ENCODE data around the gene PDYN. TPM values are rescaled to one million over a fixed set of nuclear protein-coding genes. Genes with fewer than 3 reads are reported as not detected.

Gene PDYN
- total RNA-seq, 4 donors from 2014 or later = not detected

DNA sequence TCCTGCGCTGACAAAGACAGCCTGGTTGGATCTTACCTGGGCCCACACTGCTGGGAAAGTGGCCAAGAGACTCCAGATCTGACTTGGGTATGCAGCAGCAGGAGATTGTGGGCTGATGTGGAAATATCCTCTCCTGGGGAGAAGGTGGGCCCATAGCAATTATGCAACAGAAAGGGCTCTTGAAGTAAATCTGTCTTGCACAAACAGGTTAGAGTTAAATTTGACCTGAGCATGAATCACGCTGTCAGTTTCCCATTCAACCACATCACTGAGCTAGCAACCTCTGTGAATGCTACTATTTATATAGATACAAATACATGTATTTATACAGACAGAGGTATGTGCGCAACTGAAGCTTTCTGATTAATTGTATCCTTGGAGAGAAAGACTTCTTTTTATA, 28.3 kb upstream of the PDYN start:
- Histone ChIP-seq H3K9me3 (no peaks in the 10 kb centered on the region), H3K4me3 (no peak overlapping the region), H3K27ac (no peak overlapping the region), H3K27me3 (peaks cover 21% of the 10 kb centered on the region), H3K4me1 (no peaks in the 10 kb centered on the region), H3K36me3 (no peaks in the 10 kb centered on the region)
- WGBS, 2 donors (ENCODE audit: low coverage in 1 of 2) = 65 to 71% methylated on average over 2 to 3 of the region's 3 CpGs
- no peak for DNase-seq
- TF ChIP-seq, protein P1, sequence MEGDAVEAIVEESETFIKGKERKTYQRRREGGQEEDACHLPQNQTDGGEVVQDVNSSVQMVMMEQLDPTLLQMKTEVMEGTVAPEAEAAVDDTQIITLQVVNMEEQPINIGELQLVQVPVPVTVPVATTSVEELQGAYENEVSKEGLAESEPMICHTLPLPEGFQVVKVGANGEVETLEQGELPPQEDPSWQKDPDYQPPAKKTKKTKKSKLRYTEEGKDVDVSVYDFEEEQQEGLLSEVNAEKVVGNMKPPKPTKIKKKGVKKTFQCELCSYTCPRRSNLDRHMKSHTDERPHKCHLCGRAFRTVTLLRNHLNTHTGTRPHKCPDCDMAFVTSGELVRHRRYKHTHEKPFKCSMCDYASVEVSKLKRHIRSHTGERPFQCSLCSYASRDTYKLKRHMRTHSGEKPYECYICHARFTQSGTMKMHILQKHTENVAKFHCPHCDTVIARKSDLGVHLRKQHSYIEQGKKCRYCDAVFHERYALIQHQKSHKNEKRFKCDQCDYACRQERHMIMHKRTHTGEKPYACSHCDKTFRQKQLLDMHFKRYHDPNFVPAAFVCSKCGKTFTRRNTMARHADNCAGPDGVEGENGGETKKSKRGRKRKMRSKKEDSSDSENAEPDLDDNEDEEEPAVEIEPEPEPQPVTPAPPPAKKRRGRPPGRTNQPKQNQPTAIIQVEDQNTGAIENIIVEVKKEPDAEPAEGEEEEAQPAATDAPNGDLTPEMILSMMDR (IDR thresholded peaks at IDR 0.05) = no peak
- TF ChIP-seq POLR2AphosphoS5 (IDR thresholded peaks at IDR 0.05) (no peak), POLR2A (IDR thresholded peaks at IDR 0.05) (no peak), EP300 (IDR thresholded peaks at IDR 0.05; ENCODE audit: low read depth) (no peak)
- intact Hi-C loops (cut with DNase I; ENCODE audit: low total_unique reads) = no loop called here
- in situ Hi-C loops (cut with MboI; ENCODE audit: low pct_ligation_motif_present in 1 of 4, low pct_unique_long_range_greater_than_20kb in 1 of 4, low sequenced_read_pairs in 3 of 4) = no loop called here

DNA sequence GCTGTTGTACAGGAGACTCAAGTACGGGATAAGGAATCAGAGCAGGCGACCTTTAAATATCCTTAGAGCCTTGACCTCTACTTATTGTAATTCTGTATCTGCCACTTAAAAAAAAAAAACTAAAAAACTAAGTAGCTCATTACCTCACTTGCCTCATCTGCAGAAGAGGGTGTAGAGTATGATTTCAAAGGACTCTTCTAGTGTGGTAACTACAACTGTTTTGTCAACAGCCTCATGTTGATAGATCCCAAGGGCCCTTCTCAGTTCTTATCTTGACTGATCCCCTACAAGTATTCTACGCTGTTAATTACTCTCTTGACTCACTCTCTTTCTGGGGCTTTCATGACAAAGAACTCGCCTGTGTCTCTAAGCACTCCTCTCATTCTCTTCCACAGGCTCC, 16.7 kb upstream of the PDYN start:
- WGBS, 2 donors (ENCODE audit: low coverage in 1 of 2) = 51 to 61% methylated on average over 2 to 4 of the region's 4 CpGs
- Histone ChIP-seq H3K27me3 (peaks cover 17% of the 10 kb centered on the region), H3K36me3 (no peaks in the 10 kb centered on the region), H3K9me3 (no peaks in the 10 kb centered on the region), H3K27ac (no peak overlapping the region), H3K4me3 (no peak overlapping the region), H3K4me1 (no peaks in the 10 kb centered on the region)
- no peak for DNase-seq
- in situ Hi-C loops (cut with MboI; ENCODE audit: low pct_ligation_motif_present in 1 of 4, low pct_unique_long_range_greater_than_20kb in 1 of 4, low sequenced_read_pairs in 3 of 4) = no loop called here
- intact Hi-C loops (cut with DNase I; ENCODE audit: low total_unique reads) = no loop called here
- no peak for TF ChIP-seq POLR2A (IDR thresholded peaks at IDR 0.05)
- TF ChIP-seq, protein P1 (IDR thresholded peaks at IDR 0.05) = no peak
- TF ChIP-seq EP300 (IDR thresholded peaks at IDR 0.05; ENCODE audit: low read depth) = no peak
- TF ChIP-seq POLR2AphosphoS5 (IDR thresholded peaks at IDR 0.05) = no peak

DNA sequence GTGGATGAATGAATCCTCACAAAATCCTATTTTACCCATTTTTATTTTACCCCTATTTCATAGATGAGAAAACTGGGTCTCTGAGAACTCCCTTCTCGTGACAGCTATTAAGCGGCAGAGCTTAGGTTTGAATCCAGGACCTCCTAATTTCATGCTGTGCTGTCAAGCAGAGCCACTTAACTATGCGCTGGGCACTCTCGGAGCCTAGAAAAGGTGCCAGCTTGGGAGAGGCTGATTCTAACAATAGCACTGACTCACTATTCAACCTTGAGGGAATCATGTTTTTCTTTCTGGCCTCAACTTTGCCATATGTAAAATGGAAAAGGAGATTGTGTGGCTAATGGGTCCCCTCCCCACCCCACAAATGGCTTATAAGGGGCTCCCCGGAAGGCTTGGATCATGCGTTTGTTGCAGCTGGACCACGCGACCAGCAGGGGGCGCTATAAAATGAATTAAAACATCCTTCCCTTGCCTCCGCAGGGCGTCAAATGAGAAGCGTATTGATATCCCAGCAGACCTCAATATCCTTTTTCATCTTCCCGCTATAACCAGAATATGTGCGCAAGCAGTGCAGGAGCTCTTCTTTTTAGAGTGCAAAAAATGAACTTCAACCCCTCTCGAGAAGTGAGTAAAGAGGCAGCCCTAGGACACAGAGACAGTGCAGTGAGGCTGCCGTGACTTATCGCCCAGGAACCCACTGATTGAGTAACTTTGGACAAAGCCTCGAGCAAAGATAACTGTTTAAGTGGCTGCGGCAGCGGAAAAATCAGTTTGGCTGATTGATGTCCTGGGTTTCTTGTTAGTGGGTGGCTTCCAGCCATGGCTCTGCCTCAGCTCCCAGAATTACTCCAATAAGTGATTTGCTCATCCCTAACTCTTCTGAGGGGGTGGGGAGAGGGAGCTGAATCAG, 12.8 kb upstream of the PDYN start:
- Histone ChIP-seq H3K27me3 (peaks cover 22% of the 10 kb centered on the region), H3K4me1 (no peaks in the 10 kb centered on the region), H3K36me3 (no peaks in the 10 kb centered on the region), H3K9me3 (no peaks in the 10 kb centered on the region), H3K27ac (no peak overlapping the region), H3K4me3 (no peak overlapping the region)
- in situ Hi-C loops (cut with MboI; ENCODE audit: low pct_ligation_motif_present in 1 of 4, low pct_unique_long_range_greater_than_20kb in 1 of 4, low sequenced_read_pairs in 3 of 4) = no loop called here
- intact Hi-C loops (cut with DNase I; ENCODE audit: low total_unique reads) = no loop called here
- TF ChIP-seq, protein P1 (IDR thresholded peaks at IDR 0.05) = peak; percentile 58 to 72 (median 63)
- TF ChIP-seq POLR2AphosphoS5 (IDR thresholded peaks at IDR 0.05) = no peak
- no peak for TF ChIP-seq EP300 (IDR thresholded peaks at IDR 0.05; ENCODE audit: low read depth)
- no peak for TF ChIP-seq POLR2A (IDR thresholded peaks at IDR 0.05)
- WGBS, 2 donors (ENCODE audit: low coverage in 1 of 2) = 29 to 37% methylated on average over 9 to 20 of the region's 20 CpGs
- DNase-seq = no peak

DNA sequence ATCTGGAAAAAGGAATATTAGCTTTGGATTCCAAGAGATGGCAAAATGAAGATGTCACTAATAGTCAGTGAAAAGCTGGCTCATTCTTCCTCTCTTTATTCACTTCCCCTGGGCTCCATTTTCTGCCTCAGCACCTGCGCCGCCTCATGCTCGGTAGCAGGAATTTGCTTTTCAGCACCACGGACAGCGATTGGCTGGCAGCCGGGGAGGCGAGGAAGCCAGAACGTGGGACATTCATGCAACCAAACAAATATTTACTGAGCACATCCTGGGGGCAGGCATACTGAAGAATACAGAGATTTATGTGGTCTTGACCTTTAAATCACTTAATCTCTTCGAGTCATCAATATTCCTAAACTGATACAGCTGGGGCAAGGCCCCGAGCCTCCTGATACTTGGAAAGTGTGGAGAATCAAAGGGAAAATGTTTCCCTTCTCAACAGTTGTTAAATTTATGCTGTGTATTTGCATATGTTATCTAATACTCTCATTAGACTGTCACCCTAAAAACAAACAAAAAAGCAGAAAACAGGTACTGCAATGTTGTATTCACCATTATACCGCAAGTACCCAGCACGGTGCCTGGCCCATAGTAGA, 12.1 kb upstream of the PDYN start:
- 13 to 14% methylated on average over 12 of the region's 12 CpGs for WGBS, 2 donors (ENCODE audit: low coverage in 1 of 2)
- no peak overlapping the region for H3K27ac ChIP-seq
- TF ChIP-seq, protein P1 (IDR thresholded peaks at IDR 0.05) = no peak
- TF ChIP-seq POLR2AphosphoS5 (IDR thresholded peaks at IDR 0.05) (no peak), EP300 (IDR thresholded peaks at IDR 0.05; ENCODE audit: low read depth) (no peak), POLR2A (IDR thresholded peaks at IDR 0.05) (no peak)
- in situ Hi-C loops (cut with MboI; ENCODE audit: low pct_ligation_motif_present in 1 of 4, low pct_unique_long_range_greater_than_20kb in 1 of 4, low sequenced_read_pairs in 3 of 4) = no loop called here
- peaks cover 22% of the 10 kb centered on the region for H3K27me3 ChIP-seq
- H3K4me3 ChIP-seq = no peak overlapping the region
- intact Hi-C loops (cut with DNase I; ENCODE audit: low total_unique reads) = no loop called here
- peak; percentile 63 for DNase-seq
- H3K9me3 ChIP-seq = no peaks in the 10 kb centered on the region
- no peaks in the 10 kb centered on the region for H3K4me1 ChIP-seq
- H3K36me3 ChIP-seq = no peaks in the 10 kb centered on the region
